CD14-positive monocyte (primary cell): Measurements from ENCODE around the gene FFAR3. TPM values are rescaled to one million over a fixed set of nuclear protein-coding genes. Genes with fewer than 3 reads are reported as not detected.

ENCODE experiments used
- DNase-seq, 3 donors: peaks; one replicate each; pipeline ENCODE4 v3.0.0-alpha.2; 2011 to 2022
- H2AFZ ChIP-seq: 2 replicates; pipeline ENCODE4 v1.6.0; 2012; ENCODE audit warnings: mild to moderate bottlenecking, low read depth, low read length, inconsistent platforms; ENCODE audit not compliant: insufficient read depth, poor library complexity, severe bottlenecking
- H3K27ac ChIP-seq, 2 donors: 1 replicate in 1 of 2; 2 replicates in 1 of 2; pipeline ENCODE4 v1.5.1; 2012 to 2013; ENCODE audit warnings: low read length in 2 of 2, control low read depth in 1 of 2, inconsistent platforms in 1 of 2, low read depth in 1 of 2, mild to moderate bottlenecking in 1 of 2
- H3K27me3 ChIP-seq, 2 donors: one replicate each; pipeline versions ENCODE4 v1.6.0 to v1.6.1; 2011 to 2013; ENCODE audit warnings: low read length in 2 of 2; ENCODE audit not compliant: control insufficient read depth in 2 of 2, insufficient read depth in 2 of 2
- H3K36me3 ChIP-seq, 2 donors: replicated peaks in 1 of 2; 1 replicate in 1 of 2; 2 replicates in 1 of 2; pipeline versions ENCODE4 v1.5.1 to v1.6.1; 2012 to 2013; ENCODE audit warnings: low read length in 2 of 2, control low read depth in 1 of 2, inconsistent platforms in 1 of 2, mild to moderate bottlenecking in 1 of 2; ENCODE audit not compliant: insufficient read depth in 2 of 2, control insufficient read depth in 1 of 2
- H3K4me1 ChIP-seq, 2 donors: 1 replicate in 1 of 2; 2 replicates in 1 of 2; pipeline versions ENCODE4 v1.5.1 to v1.6.1; 2012 to 2013; ENCODE audit warnings: low read length in 2 of 2, control low read depth in 1 of 2, inconsistent platforms in 1 of 2, mild to moderate bottlenecking in 1 of 2, moderate library complexity in 1 of 2; ENCODE audit not compliant: insufficient read depth in 2 of 2, control insufficient read depth in 1 of 2
- H3K4me2 ChIP-seq: replicated peaks from 2 replicates; pipeline ENCODE3; 2012; ENCODE audit warnings: low read length, moderate library complexity, mild to moderate bottlenecking; ENCODE audit not compliant: poor library complexity, severe bottlenecking; ENCODE audit errors: extremely low read depth
- H3K4me3 ChIP-seq, 3 experiments: fragments of 200-600 bp in 1 of 3; sonication (generic) in 1 of 3; replicated peaks in 1 of 3; 1 replicate in 2 of 3; 2 replicates in 1 of 3; pipeline ENCODE4 v1.5.1; 2011 to 2013; ENCODE audit warnings: low read length in 3 of 3, mild to moderate bottlenecking in 3 of 3, control low read depth in 2 of 3, low read depth in 2 of 3, inconsistent platforms in 1 of 3, moderate library complexity in 1 of 3
- H3K79me2 ChIP-seq: 2 replicates; pipeline ENCODE4 v1.6.0; 2012; ENCODE audit warnings: mild to moderate bottlenecking, control low read depth, inconsistent platforms, low read length, moderate library complexity; ENCODE audit not compliant: insufficient read depth
- H3K9ac ChIP-seq: 2 replicates; pipeline ENCODE4 v1.6.0; 2017; ENCODE audit warnings: low read length, mild to moderate bottlenecking; ENCODE audit not compliant: insufficient read depth, poor library complexity, severe bottlenecking
- H3K9me3 ChIP-seq, 2 donors: replicated peaks in 1 of 2; 1 replicate in 1 of 2; 2 replicates in 1 of 2; pipeline versions ENCODE4 v1.5.1 to v1.6.1; 2012 to 2013; ENCODE audit warnings: low read length in 2 of 2, control low read depth in 1 of 2; ENCODE audit not compliant: control insufficient read depth in 1 of 2, insufficient read depth in 1 of 2
- H4K20me1 ChIP-seq: 2 replicates; pipeline ENCODE4 v1.6.0; 2012; ENCODE audit warnings: mild to moderate bottlenecking, low read length, control low read depth, moderate library complexity; ENCODE audit not compliant: insufficient read depth
- H3K27ac Mint-ChIP-seq, 7 donors: one replicate each; pipeline ENCODE4 v1.8.0; 2020; ENCODE audit warnings: mild to moderate bottlenecking in 7 of 7, mixed read lengths in 7 of 7, moderate library complexity in 6 of 7, inconsistent platforms in 2 of 7
- H3K27me3 Mint-ChIP-seq, 3 donors: one replicate each; pipeline ENCODE4 v1.8.0; 2021 to 2022; ENCODE audit warnings: low read depth in 3 of 3, mild to moderate bottlenecking in 3 of 3, mixed read lengths in 3 of 3, moderate library complexity in 3 of 3, inconsistent platforms in 1 of 3
- H3K36me3 Mint-ChIP-seq, 2 donors: one replicate each; pipeline ENCODE4 v1.8.0; 2020; ENCODE audit warnings: mixed read lengths in 2 of 2, inconsistent platforms in 1 of 2, mild to moderate bottlenecking in 1 of 2
- H3K4me1 Mint-ChIP-seq: one replicate; pipeline ENCODE4 v1.8.0; 2020; ENCODE audit warnings: mild to moderate bottlenecking, mixed read lengths
- H3K4me3 Mint-ChIP-seq, 2 donors: one replicate each; pipeline ENCODE4 v1.8.0; 2020; ENCODE audit warnings: mild to moderate bottlenecking in 2 of 2, mixed read lengths in 2 of 2, moderate library complexity in 1 of 2
- H3K9me3 Mint-ChIP-seq, 7 donors: one replicate each; pipeline ENCODE4 v1.8.0; 2020 to 2022; ENCODE audit warnings: mixed read lengths in 7 of 7, mild to moderate bottlenecking in 6 of 7, moderate library complexity in 6 of 7, inconsistent platforms in 2 of 7
- WGBS: methylation state at CpG from one replicate; pipeline ENCODE4 v1.1.5; 2013; ENCODE audit warnings: missing lambda C conversion rate; ENCODE audit not compliant: insufficient coverage; 5-methylcytosine and 5-hydroxymethylcytosine counted together
- intact Hi-C, 2 donors: fragments of 100-400 bp; cut with micrococcal nuclease; formaldehyde crosslinking; loops; one replicate each; pipeline versions ENCODE4 v1.15.0 to v1.15.1; 2023
- polyA plus RNA-seq, 3 donors: library from polyadenylated mRNA; depleted of rRNA in 1 of 3; unstranded in 2 of 3; stranded (reverse) in 1 of 3; fragments of 300-500 nt in 2 of 3; fragments of >200 nt in 1 of 3; fragmentation: Illumina TruSeq in 2 of 3; gene quantifications; 1 replicate in 2 of 3; 2 replicates in 1 of 3; pipeline ENCODE4 v1.2.3, GENCODE V29; 2012 to 2021
- TF ChIP-seq, protein P1 (sequence below): fragments of 200-600 bp; IDR thresholded peaks from one replicate; pipeline ENCODE4 v1.8.0; 2022; ENCODE audit warnings: antibody characterized with exemption, mild to moderate bottlenecking

The FFAR3 gene
- polyA plus RNA-seq, 3 donors = 1.2 to 17.9 (median 1.2) TPM

DNA sequence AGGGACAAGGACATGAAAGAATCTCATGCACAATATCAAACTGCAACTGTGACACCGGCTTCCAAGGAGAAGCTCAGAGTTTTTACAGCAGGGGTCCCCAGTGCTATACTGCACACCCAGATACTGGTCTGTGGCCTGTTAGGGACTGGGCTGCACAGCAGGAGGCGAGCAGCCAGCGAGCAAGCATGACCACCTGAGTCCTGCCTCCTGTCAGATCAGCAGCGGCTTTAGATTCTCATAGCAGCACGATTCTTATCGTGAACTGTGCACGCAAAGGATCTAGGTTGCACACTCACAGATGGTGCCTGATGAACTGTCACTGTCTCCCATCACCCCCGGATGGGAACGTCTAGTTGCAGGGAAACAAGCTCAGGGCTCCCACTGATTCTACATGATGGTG is 42.4 kb upstream of the FFAR3 start:
- no peak for DNase-seq
- H3K27ac Mint-ChIP-seq = no peak overlapping the region
- Histone ChIP-seq H3K36me3 (no peaks in the 10 kb centered on the region), H2AFZ (no peak overlapping the region), H3K27me3 (no peaks in the 10 kb centered on the region), H3K4me2 (no peak overlapping the region), H3K9ac (no peak overlapping the region), H3K9me3 (no peaks in the 10 kb centered on the region), H3K4me3 (no peak overlapping the region), H4K20me1 (no peaks in the 10 kb centered on the region), H3K79me2 (no peaks in the 10 kb centered on the region), H3K4me1 (peaks cover 41 to 46% of the 10 kb centered on the region in 2 donors), H3K27ac (no peak overlapping the region)
- intact Hi-C loops = loop anchor here in 1 of 2 donors (5.0 kb wide), 1 partner anchor 44 kb away; no protein-coding TSS in a partner anchor
- peaks cover 0 to 7% of the 10 kb centered on the region in 2 donors for H3K36me3 Mint-ChIP-seq
- H3K27me3 Mint-ChIP-seq = peaks cover 0 to 5% (median 0%) of the 10 kb centered on the region in 3 donors
- 94% methylated on average over 7 of the region's 9 CpGs for WGBS
- H3K9me3 Mint-ChIP-seq = no peaks in the 10 kb centered on the region
- no peak overlapping the region for H3K4me3 Mint-ChIP-seq
- TF ChIP-seq, protein P1, sequence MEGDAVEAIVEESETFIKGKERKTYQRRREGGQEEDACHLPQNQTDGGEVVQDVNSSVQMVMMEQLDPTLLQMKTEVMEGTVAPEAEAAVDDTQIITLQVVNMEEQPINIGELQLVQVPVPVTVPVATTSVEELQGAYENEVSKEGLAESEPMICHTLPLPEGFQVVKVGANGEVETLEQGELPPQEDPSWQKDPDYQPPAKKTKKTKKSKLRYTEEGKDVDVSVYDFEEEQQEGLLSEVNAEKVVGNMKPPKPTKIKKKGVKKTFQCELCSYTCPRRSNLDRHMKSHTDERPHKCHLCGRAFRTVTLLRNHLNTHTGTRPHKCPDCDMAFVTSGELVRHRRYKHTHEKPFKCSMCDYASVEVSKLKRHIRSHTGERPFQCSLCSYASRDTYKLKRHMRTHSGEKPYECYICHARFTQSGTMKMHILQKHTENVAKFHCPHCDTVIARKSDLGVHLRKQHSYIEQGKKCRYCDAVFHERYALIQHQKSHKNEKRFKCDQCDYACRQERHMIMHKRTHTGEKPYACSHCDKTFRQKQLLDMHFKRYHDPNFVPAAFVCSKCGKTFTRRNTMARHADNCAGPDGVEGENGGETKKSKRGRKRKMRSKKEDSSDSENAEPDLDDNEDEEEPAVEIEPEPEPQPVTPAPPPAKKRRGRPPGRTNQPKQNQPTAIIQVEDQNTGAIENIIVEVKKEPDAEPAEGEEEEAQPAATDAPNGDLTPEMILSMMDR = no peak
- peaks cover 43% of the 10 kb centered on the region for H3K4me1 Mint-ChIP-seq

GRCh38 chr19:35316560-35316959 is 41.7 kb upstream of the FFAR3 start:
- peak overlapping the region in 3 of 7 donors; percentile 32 to 74 (median 52) for H3K27ac Mint-ChIP-seq
- H3K4me1 Mint-ChIP-seq = peaks cover 50% of the 10 kb centered on the region

More at GRCh38 chr19:35316560-35316959, 41.7 kb upstream of the FFAR3 start:
- Histone ChIP-seq H3K9me3 (no peaks in the 10 kb centered on the region), H3K36me3 (no peaks in the 10 kb centered on the region), H3K4me1 (peaks cover 48 to 53% of the 10 kb centered on the region in 2 donors), H2AFZ (no peak overlapping the region), H3K9ac (no peak overlapping the region), H3K27me3 (no peaks in the 10 kb centered on the region), H3K79me2 (no peaks in the 10 kb centered on the region), H3K27ac (no peak overlapping the region), H4K20me1 (no peaks in the 10 kb centered on the region), H3K4me3 (no peak overlapping the region), H3K4me2 (no peak overlapping the region)
- TF ChIP-seq, protein P1 = no peak
- peaks cover 0 to 5% (median 0%) of the 10 kb centered on the region in 3 donors for H3K27me3 Mint-ChIP-seq
- DNase-seq = no peak
- intact Hi-C loops = loop anchor here in 1 of 2 donors (5.0 kb wide), 1 partner anchor 44 kb away; no protein-coding TSS in a partner anchor
- peaks cover 0 to under 1% (median 0%) of the 10 kb centered on the region in 7 donors for H3K9me3 Mint-ChIP-seq
- 100% methylated on average over 5 of the region's 9 CpGs for WGBS
- peaks cover 0 to 9% of the 10 kb centered on the region in 2 donors for H3K36me3 Mint-ChIP-seq
- H3K4me3 Mint-ChIP-seq = no peak overlapping the region
